NCI-H1694 treated with DMSO at 0.1 percent for 48 hours (cell line): ENCODE results near the gene SMG7.
A peak's percentile ranks its signal among the peaks of the same experiment; 100 is the strongest.

Source experiments
- DNase-seq: peaks from one replicate; lab custom pipeline; 2025; lab: John Stamatoyannopoulos, UW

The SMG7 gene

DNA sequence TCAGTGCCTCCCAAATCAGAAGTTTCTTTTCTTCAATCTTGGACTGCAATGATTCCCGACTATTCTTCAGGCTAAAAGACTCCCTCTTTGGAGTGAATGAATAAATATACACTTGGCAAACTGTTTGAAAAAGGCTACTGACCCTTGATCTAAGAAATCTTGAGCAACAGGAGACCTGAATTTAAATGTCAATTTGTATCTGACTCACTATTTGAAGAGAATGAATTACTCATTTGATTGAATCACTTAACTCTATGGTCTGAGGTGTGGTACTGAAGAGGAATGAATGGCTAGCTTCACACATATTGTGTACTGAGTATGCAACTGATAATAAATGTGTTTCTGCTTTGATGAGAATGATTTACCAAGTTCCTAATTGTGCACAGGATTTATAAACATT is 4.6 kb upstream of the SMG7 start:
- no peak for DNase-seq

DNA sequence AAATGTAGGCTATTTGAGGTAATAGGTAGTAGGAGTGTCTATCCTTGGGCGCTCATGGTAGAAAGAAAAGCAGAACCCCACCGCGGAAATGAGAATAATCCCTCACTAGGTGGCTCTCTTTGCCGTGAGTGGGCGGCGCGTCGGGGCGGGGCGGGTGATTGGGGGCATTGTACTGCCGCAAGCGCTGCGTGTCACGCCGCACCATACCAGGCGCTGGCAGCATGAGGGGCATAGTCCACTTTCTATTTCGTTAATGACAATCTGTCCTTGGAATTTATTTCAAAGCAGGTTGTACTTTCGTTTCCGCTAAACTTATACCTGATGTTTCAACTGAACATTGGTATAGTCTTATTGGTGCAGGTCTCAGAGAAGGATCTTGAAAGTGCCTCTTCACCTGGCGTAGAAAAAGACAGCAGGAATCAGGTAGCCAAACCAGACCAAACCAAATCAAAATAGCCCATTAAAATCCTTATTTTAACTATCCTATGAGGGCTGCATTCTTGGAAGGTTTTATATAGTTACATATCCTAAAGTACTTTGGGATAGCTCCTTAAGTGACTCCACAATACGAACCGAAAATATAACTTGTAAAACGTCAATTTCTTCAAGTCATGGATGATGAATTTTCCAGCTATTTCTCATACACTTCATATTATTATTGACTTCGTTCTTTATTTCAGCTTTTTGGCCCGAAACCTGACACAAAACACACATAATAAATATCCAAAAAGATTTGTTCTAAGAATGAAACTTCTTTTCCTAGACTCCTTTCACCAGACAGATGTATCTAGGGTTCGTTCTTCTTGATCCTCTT is 1.9 kb upstream of the SMG7 start:
- DNase-seq: peak; percentile 81

GRCh38 chr1:183470961-183471742 is 1.1 kb upstream of the SMG7 start:
- DNase-seq: peak; percentile 89

DNA sequence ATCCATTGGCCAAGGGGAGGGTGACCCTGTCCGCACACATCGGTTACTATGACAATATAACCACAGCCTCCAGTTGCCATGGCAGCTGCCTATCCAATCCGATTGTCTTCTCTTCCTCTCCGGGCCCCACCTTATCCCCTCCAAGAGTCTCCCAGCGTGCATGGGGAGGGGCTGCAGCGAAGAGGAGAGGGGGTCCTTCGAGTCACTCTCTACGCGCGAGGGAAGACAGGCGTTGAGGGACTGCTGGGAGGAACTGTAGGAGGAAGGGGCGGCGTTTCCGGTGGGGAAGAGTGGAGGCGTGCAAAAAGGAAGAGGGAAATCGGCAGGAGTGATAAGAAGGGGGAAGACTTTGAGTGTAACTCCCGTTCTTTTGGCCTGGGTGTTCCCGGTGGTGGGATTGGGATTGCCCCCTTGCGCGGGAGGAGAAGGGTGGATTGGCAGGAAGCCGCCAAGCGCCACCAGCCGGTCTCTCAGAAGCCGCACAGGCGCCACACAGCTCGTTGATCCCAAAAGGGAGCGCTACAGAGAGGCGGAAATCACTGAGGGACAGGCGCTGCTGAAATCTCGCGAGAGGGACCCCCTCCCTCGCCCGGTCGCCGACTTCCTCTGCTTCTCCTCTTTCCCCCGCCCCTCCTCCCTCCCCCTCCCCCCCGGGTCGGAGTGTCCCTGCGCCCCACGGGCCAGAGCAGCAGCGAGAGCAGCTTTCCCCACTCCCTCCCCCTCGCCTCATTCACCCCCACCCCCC is 384 bp upstream of the SMG7 start:
- DNase-seq: peak; percentile 97

DNA sequence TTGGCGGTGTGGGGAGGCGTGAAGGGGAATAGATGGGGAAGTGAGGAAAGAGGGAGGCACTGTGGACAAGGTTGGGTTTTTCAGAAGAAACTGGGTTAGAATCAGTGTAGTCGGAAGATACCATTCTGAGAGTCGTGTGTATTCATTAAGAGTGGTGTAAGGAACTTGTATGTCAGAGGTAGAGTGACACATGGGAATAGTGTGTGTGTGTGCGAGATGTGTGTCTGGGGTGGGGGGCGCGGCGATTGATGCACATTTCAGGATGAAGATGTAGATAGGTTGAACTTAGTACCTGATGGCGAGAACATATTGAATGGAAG is 878 bp downstream of the SMG7 start:
- DNase-seq: no peak

- no peak for DNase-seq
These were observed 3.8 kb downstream of the SMG7 start for GRCh38 chr1:183476081-183476480.

DNA sequence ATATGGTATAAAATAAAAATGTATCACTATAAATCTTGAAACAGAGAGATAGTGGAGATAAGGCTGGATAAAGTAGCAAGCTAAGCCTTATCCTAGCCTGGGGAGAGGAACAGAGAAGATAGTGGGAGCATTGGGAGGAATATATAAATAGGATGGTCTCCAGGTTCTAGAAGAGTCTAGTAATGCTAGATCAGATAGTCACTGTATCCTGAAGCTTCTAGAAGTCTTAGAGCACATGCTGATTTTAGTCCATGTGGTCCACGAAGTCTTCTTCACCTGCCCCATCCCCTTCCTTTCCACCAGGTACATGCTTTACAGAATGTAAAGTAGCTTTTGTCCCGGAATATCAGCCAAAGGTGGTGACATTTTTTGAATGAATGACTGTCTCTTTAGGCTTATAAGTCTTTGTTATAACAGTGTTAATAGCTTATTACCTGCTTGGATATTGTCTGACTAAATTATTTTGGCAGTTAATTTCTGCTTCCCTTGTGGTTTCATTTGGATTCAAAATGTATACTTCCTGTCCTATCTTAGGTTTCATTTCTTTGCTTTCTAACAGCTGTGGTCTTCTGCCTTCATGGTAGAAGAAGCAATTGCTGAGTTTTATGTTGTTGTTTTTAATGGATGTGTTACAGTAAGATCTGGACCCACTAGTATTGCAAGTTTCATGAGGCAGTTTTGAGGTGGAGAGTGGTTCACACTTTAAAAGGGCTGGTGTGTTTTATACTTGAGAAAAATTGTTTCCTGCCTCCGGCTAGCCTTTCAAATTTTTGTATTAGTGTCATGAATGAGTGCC is 5.9 kb downstream of the SMG7 start:
- DNase-seq: no peak

DNA sequence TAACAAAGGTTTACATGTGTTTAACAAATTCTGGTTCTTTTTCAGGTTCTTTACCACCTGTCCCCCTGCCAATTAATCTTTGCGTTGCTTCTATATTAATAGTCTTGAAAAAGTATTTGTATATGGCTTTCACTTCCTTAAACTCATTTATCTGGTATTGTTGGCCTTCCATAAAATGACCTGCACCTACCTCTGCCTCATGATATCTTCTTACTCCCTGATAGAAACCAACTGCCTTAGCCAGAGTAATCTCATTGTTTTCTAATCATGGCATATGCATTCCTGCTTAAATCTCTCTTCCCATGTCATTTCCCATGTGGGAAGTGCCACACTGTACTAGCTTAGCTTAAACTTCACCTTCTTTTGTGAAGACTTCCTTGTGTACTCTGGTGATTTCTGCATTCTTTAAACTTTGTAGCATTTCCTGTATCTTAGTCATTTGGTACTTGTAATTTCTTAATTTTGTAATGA is 8.7 kb downstream of the SMG7 start:
- no peak for DNase-seq

GRCh38 chr1:183483224-183483623 is 10.9 kb downstream of the SMG7 start:
- no peak for DNase-seq

DNA sequence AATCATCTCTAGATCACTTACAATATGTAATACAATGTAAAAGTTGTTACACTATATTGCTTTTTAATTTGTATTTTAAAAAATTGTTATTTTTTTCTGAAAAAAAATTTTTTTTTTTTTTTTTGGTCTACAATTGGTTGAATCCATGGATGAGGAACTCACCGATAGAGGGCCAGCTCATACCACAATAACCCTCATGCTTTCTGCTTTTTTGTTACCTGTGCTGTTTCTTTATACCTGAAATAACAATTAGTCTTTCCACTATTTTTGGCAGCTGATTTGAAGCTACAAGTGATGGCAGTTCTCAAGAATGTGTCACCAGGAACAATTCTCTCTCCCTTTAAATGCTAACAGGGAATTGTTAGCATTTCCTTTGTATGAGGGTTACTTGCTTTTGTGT is 12.0 kb downstream of the SMG7 start:
- no peak for DNase-seq

DNA sequence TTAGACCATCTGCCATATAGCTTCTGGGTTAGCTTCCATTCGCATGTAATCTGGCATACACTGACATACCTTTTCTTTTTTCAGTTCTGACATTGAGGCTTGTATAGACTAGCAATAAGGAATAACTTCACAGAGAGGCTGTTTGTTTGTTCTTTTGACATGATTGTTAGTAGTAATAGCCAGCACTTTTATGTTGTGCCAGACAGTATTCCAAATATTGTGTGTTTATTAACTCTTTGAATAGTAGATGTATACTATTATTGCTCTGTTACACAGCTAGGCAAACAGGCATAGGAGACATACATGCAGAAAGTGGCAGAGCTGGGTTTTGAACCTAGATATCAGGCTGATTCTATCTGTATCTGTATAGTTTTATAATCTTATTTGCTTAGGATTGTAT is 12.6 kb downstream of the SMG7 start:
- no peak for DNase-seq

DNA sequence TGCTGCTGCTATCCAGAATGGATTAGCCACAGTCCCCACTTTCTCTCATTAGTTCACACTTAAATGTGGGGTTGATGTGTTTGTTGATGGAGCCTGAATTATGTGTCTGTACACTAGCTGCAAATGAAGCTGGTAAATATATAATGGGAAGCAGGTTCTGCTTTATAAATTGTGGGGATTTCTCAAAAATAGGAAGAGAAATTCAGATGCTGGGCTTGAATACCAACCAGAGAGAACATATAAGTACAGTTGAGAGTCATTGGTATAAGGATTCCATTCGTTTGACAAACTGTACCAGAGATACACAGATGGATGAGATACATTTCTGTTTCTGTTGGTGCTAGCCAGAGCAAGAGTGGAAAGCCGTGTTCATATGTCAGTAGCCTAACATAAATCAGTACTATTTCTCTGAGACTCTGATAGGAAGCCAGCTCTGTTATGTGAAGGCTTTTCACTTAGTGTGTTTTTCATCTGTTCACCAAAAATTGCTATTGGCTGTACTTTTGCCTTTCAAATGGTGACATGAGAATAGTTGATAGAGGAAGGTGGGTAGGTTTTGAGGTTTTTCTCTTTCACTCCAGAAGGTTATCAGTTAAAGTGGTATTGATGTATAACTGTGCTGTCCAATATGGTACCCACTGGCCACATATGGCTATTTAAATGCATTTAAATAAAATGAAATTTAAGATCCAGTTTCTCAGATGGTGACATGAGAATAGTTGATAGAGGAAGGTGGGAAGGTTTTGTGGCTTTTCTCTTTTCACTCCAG is 15.6 kb downstream of the SMG7 start:
- no peak for DNase-seq

- no peak for DNase-seq
These were observed 18.6 kb downstream of the SMG7 start for GRCh38 chr1:183490932-183491331.

GRCh38 chr1:183493540-183494245 is 21.4 kb downstream of the SMG7 start:
- no peak for DNase-seq

- no peak for DNase-seq
These were observed 23.1 kb downstream of the SMG7 start for GRCh38 chr1:183495420-183495819.

- no peak for DNase-seq
These were observed 24.9 kb downstream of the SMG7 start for GRCh38 chr1:183497218-183497617.

DNA sequence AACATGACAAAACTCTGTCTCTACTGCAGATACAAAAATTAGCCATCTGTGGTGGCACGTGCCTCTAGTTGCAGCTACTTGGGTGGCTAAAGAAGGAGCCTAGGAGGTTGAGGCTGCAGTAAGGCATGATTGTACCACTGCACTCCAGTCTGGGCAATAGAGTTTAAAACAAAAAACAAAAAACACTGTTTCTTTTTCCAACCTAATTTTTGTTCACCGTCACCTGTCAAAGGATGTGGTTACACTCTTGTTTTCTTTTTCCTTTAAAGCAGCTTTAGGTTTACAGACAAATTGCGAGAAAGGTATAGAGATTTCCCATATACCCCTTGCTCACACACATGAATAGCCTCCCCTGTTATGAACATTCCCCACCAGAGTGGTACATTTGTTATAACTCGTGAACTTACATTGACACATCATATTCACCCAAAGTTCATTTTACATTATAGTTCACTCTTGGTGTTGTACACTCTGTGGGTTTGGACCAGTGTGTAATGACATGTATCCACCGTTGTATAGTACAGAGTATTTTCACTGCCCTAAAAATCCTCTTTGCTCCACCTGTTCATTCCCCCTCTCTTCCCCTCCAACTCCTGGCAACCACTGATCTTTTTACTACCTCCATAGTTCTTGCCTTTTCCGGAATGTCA is 26.2 kb downstream of the SMG7 start:
- DNase-seq: no peak

DNA sequence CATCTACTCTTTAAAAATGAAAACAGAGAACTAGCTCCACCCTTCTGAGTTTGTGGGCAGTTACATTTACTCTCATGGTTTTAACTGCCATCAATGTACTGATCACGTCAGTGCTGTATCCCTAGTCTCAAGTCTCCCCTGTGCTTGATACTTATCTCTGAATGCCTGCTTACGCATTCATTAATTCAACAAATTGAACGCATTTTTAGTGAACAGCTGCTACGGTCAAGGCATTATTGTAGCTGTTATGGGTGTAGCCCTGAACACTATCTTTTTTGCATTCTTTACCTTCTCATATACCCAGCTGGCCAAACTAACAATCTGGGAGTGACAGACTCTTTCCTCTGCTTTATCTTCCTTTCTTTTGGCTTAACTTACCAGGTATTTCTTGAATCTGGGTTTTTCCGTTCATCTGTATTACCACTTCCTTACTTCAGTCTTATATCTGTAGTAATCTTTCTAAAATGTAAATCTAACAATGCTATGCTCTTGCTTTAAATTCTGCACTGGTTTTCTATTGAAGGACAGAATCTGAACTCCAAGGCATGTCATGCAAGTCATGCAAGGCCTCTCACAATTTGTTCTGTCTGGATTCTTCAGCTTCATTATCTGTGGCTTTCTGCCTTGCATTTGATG is 33.3 kb downstream of the SMG7 start:
- DNase-seq: no peak

DNA sequence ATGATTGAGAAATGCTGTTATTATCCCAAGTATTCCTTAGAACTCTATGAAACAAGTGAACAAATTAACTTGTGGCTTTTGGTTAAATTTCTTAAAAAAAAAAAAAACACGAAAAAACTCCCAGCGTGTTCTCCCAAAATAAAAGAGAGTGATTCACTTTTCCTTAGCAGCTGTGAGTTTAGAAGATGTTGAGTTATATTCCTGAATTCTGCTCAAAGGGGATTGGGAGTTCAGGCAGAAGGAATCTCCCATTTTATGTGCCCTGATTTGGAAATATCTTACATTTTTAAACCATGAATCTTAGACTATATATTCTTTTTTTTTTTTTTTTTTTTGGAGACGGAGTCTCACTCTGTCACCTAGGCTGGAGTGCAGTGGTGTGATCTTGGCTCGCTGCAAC is 34.3 kb downstream of the SMG7 start:
- no peak for DNase-seq

DNA sequence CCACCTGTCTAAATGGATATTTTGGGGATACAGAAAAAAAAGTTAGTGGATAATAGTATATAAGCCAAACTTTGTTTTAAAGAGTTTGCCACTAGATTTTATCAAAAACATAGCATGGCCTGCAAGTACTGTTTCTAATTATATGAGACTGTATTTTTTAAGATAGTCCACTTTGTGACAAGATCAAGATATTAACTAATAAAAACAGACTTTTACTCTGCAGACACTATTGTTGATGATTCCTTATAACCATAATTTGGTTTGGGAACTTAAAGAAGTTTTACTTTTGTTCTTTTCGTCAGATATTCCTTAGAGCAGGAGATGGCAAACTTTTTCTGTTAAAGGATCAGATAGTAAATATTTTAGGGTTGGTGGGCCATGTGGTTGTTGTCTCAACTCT is 36.4 kb downstream of the SMG7 start:
- no peak for DNase-seq
